ENCODE results near the gene THSD8. TPM values are rescaled to one million over a fixed set of nuclear protein-coding genes. Genes with fewer than 3 reads are reported as not detected.

Gene THSD8
- total RNA-seq, 1 donor from 2014 or later: not detected

DNA sequence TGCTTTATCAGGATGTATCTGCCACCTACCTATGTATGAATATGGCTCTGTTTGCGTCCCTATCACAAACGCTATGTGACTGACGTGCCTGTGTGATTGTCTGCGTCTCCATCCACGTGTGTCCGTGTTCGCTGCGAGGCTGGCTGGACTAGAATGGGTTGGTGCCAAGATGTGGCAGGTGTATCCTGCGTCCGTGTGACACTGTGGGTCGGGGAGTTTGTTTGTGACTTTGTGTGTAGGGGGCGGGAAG is 19.8 kb upstream of the THSD8 start:
- no peak for DNase-seq (ENCODE audit: low read depth)
- TF ChIP-seq, protein P1, sequence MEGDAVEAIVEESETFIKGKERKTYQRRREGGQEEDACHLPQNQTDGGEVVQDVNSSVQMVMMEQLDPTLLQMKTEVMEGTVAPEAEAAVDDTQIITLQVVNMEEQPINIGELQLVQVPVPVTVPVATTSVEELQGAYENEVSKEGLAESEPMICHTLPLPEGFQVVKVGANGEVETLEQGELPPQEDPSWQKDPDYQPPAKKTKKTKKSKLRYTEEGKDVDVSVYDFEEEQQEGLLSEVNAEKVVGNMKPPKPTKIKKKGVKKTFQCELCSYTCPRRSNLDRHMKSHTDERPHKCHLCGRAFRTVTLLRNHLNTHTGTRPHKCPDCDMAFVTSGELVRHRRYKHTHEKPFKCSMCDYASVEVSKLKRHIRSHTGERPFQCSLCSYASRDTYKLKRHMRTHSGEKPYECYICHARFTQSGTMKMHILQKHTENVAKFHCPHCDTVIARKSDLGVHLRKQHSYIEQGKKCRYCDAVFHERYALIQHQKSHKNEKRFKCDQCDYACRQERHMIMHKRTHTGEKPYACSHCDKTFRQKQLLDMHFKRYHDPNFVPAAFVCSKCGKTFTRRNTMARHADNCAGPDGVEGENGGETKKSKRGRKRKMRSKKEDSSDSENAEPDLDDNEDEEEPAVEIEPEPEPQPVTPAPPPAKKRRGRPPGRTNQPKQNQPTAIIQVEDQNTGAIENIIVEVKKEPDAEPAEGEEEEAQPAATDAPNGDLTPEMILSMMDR (conservative IDR thresholded peaks at IDR 0.05; ENCODE audit: low read depth, low read length): no peak
- peak overlapping the region; percentile 57 for H3K4me3 ChIP-seq (ENCODE audit: low read depth, low read length)

DNA sequence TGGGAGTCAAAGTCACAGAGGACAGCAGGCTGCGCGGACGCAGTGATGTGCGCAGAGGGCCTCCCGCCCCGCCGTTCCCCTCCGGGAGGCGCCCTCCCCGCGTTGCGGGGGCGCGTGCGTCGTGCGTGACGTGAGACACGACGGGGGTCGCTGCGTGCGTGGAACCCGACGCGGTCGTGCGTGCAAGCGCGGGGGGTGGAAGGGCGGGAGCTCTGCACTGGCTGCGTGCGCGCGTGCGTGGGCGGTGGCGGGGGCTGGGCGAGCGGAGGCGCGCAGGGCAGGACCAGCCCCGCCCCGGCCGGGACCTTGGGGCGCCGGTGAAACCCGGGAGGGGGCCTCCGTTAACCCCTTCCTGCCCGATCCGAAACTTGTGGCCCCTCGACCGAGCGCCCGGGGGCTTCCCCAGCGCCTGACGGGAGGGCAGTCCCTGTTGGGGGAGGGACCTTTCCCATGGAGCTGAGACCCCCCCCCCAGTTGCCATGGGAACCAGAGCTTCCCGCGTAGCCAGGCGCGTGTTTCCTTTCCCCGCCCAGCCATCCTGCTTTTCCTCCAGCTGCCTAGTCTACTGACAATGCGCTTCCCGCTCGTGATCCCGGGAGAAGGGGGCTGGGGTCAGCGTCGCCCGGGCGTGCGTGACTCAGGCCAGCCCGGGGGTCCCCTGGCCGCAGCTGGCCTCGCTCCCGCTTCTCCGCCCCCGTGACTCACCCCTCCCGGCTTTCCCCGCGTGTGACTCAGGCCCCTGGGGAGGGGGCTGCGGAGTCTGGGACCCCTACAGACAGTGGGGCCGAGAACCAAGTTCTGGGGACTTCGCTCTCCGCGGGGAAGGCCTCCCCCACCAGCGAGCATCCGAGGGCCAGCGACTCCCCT is 19.2 kb upstream of the THSD8 start:
- no peak for DNase-seq (ENCODE audit: low read depth)
- peak overlapping the region; percentile 57 for H3K4me3 ChIP-seq (ENCODE audit: low read depth, low read length)
- TF ChIP-seq, protein P1 (conservative IDR thresholded peaks at IDR 0.05; ENCODE audit: low read depth, low read length): no peak

DNA sequence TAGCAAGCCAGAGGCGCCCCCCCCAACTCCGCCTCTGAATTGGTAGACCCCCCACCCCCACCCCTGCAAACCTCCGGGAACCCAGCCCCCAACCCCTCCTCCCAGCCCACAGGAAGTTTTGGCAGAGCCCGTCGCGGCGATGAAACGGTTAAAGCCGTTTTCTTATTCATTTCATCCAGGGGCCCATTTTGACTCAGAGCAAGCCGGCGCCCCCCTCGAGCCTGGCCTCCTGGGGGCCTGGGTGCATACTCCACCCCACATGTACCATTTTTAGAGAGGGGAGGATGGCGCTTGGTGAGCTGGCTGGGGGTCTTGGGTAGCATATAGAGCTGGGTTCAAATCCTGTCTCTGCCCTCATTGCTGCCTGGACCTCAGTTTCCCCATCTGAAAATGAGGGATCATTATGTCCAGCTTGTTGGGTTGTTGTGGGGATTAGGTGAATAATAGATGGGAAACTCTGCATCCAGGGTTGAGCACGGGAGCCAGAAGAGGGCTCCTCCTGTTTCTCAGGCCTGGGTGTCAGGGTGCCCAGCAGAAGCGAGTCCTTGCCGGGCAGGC is 18.5 kb upstream of the THSD8 start:
- TF ChIP-seq, protein P1 (conservative IDR thresholded peaks at IDR 0.05; ENCODE audit: low read depth, low read length): no peak
- peak overlapping the region; percentile 57 for H3K4me3 ChIP-seq (ENCODE audit: low read depth, low read length)
- no peak for DNase-seq (ENCODE audit: low read depth)

DNA sequence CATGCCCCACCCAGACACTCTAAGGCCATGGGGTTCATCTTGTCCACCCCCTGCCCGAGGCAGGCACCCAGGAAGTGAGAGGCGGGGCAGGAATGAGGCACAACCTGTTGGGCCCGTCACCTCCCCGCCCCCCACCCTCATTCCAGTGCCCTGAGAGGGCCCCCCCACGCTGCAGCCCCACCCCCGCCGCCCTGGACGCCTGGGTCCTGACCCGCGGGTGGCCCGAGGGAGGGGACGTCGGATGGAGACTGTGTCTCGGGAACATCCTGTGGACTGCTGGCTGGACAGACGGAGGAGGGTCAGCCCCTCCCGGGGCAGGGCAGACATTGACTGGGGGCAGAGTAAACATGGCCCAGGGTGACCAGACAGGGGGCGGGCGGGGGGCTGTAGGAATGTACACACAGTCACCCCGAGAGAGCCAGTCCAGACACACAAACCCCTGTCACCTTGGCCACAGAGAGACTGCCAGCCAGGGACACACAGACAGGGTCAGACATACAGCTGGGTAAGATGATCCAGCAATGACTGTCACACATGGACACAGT is 17.9 kb upstream of the THSD8 start:
- no peak overlapping the region for H3K4me3 ChIP-seq (ENCODE audit: low read depth, low read length)
- TF ChIP-seq, protein P1 (conservative IDR thresholded peaks at IDR 0.05; ENCODE audit: low read depth, low read length): no peak
- no peak for DNase-seq (ENCODE audit: low read depth)

DNA sequence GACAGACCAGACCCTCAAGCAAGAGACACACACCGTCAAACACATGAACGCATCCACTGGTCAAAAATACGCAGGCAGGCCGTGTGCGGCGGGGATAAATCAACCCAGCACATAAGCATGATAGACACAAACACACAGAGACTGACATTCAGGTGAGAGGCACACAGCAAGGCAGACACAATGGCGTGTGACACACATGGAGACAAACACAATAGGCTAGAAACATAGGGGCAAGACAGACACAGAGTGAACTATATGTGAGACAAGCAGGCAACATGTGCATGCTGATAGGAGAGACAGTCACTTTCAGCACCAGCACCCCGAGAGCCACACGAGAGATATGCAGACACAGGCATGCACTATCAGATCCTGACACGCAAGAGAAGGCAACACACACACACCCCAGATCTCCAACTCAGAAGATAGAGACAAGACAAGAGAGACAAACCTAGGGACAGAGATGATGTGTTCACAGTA is 17.4 kb upstream of the THSD8 start:
- H3K4me3 ChIP-seq (ENCODE audit: low read depth, low read length): no peak overlapping the region
- TF ChIP-seq, protein P1 (conservative IDR thresholded peaks at IDR 0.05; ENCODE audit: low read depth, low read length): no peak

DNA sequence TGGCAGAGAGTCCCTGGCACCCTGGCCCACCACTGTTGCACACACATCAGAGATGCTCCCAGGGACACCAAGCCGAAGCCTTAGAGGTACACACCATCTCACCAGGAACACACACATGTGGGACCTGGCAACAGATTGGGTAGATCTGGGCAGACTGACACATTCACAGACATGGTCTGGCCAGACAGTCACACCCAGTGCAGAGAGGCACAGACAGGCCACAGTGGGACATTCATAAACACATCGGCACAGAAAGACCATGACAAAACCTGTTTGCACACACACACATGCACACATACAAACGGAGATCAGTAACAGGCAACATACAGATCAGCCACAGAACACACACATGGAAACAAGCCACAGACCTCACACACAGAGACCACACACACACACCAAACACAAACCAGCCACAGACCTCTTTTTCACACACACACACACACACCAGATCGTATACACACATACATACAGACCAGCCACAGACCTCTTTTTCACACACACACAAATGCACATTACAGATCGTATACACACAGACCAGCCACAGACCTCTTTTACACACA is 16.9 kb upstream of the THSD8 start:
- H3K4me3 ChIP-seq (ENCODE audit: low read depth, low read length): no peak overlapping the region
- TF ChIP-seq, protein P1 (conservative IDR thresholded peaks at IDR 0.05; ENCODE audit: low read depth, low read length): no peak
- DNase-seq (ENCODE audit: low read depth): no peak

More for the DNA sequence above, 17.4 kb upstream of the THSD8 start:
- DNase-seq (ENCODE audit: low read depth): no peak

Measured in epithelial cell of proximal tubule (primary cell).